Liver (tissue), 9 donors: Measurements from ENCODE around the gene LRRC32. TPM values are rescaled to one million over a fixed set of nuclear protein-coding genes. Genes with fewer than 3 reads are reported as not detected.

Experiments used
- DNase-seq: peaks from one replicate; pipeline ENCODE4 v3.0.0-alpha.2; 2017; ENCODE audit warnings: low spot score
- H3K27ac ChIP-seq, 2 donors: one replicate each; pipeline ENCODE4 v1.7.0; 2013; ENCODE audit warnings: inconsistent platforms in 2 of 2, low read length in 2 of 2, control low read depth in 1 of 2, low read depth in 1 of 2, mild to moderate bottlenecking in 1 of 2
- H3K27me3 ChIP-seq, 4 donors: one replicate each; pipeline versions ENCODE4 v1.6.1 to v1.7.0; 2013; ENCODE audit warnings: low read length in 3 of 4, inconsistent platforms in 1 of 4, mild to moderate bottlenecking in 1 of 4, moderate library complexity in 1 of 4; ENCODE audit not compliant: control insufficient read depth in 4 of 4, insufficient read depth in 4 of 4
- H3K36me3 ChIP-seq, 4 donors: one replicate each; pipeline versions ENCODE4 v1.6.1 to v1.7.0; 2013; ENCODE audit warnings: low read length in 3 of 4, mild to moderate bottlenecking in 3 of 4, low read depth in 1 of 4, moderate library complexity in 1 of 4; ENCODE audit not compliant: control insufficient read depth in 4 of 4, insufficient read depth in 3 of 4
- H3K4me1 ChIP-seq, 4 donors: one replicate each; pipeline versions ENCODE4 v1.6.1 to v1.7.0; 2013; ENCODE audit warnings: low read length in 3 of 4, mild to moderate bottlenecking in 3 of 4, moderate library complexity in 1 of 4; ENCODE audit not compliant: control insufficient read depth in 4 of 4, insufficient read depth in 4 of 4
- H3K4me3 ChIP-seq, 3 donors: one replicate each; pipeline versions ENCODE4 v1.6.1 to v1.7.0; 2013; ENCODE audit warnings: low read length in 3 of 3, control low read depth in 1 of 3, low read depth in 1 of 3, mild to moderate bottlenecking in 1 of 3
- H3K9ac ChIP-seq, 2 donors: one replicate each; pipeline ENCODE4 v1.7.0; 2013; ENCODE audit warnings: low read length in 2 of 2, mild to moderate bottlenecking in 2 of 2, moderate library complexity in 2 of 2, control low read depth in 1 of 2, low read depth in 1 of 2
- H3K9me3 ChIP-seq, 4 donors: one replicate each; pipeline versions ENCODE4 v1.6.1 to v1.7.0; 2013; ENCODE audit warnings: low read length in 3 of 4; ENCODE audit not compliant: control insufficient read depth in 4 of 4
- ATF3 ChIP-seq: IDR thresholded peaks from 2 replicates; pipeline ENCODE4 v1.6.1; 2016; ENCODE audit warnings: antibody characterized with exemption
- CTCF ChIP-seq: fragments of 150-350 bp; IDR thresholded peaks from 2 replicates; pipeline ENCODE4 v1.5.1; 2017; ENCODE audit warnings: improper control_type of control experiment, low read depth, low read length; ENCODE audit not compliant: missing input control
- EGR1 ChIP-seq, 2 donors: IDR thresholded peaks; 2 replicates each; pipeline ENCODE4 v1.6.1; 2016 to 2018; ENCODE audit warnings: antibody characterized with exemption in 2 of 2, low read depth in 2 of 2
- FOXA1 ChIP-seq: IDR thresholded peaks from 2 replicates; pipeline ENCODE4 v1.6.1; 2016; ENCODE audit warnings: antibody characterized with exemption
- FOXA2 ChIP-seq: IDR thresholded peaks from 2 replicates; pipeline ENCODE4 v1.6.1; 2016; ENCODE audit warnings: antibody characterized with exemption
- GABPA ChIP-seq, 2 donors: IDR thresholded peaks in 1 of 2; conservative IDR thresholded peaks in 1 of 2; 2 replicates each; pipeline ENCODE4 v1.6.1; 2016; ENCODE audit warnings: antibody characterized with exemption in 2 of 2, mild to moderate bottlenecking in 1 of 2, moderate library complexity in 1 of 2
- HNF4A ChIP-seq, 2 donors: conservative IDR thresholded peaks; 2 replicates each; pipeline ENCODE4 v1.6.1; 2016; ENCODE audit warnings: antibody characterized with exemption in 2 of 2, mild to moderate bottlenecking in 2 of 2
- HNF4G ChIP-seq: IDR thresholded peaks from 2 replicates; pipeline ENCODE4 v1.6.1; 2016; ENCODE audit warnings: antibody characterized with exemption
- JUND ChIP-seq, 2 donors: IDR thresholded peaks; 2 replicates each; pipeline ENCODE4 v1.6.1; 2016; ENCODE audit warnings: antibody characterized with exemption in 2 of 2
- MAX ChIP-seq: IDR thresholded peaks from 2 replicates; pipeline ENCODE4 v1.6.1; 2016; ENCODE audit warnings: antibody characterized with exemption
- NR2F2 ChIP-seq: IDR thresholded peaks from 2 replicates; pipeline ENCODE4 v1.6.1; 2016; ENCODE audit warnings: antibody characterized with exemption
- RAD21 ChIP-seq, 2 donors: IDR thresholded peaks; 2 replicates each; pipeline ENCODE4 v1.6.1; 2016; ENCODE audit warnings: antibody characterized with exemption in 2 of 2, mild to moderate bottlenecking in 2 of 2
- REST ChIP-seq: IDR thresholded peaks from 2 replicates; pipeline ENCODE4 v1.6.1; 2016; ENCODE audit warnings: antibody characterized with exemption, mild to moderate bottlenecking
- SP1 ChIP-seq: IDR thresholded peaks from 2 replicates; pipeline ENCODE4 v1.6.1; 2018; ENCODE audit warnings: antibody characterized with exemption, mild to moderate bottlenecking
- TAF1 ChIP-seq: conservative IDR thresholded peaks from 2 replicates; pipeline ENCODE4 v1.6.1; 2016; ENCODE audit warnings: antibody characterized with exemption, mild to moderate bottlenecking
- YY1 ChIP-seq: IDR thresholded peaks from 2 replicates; pipeline ENCODE4 v1.6.1; 2016; ENCODE audit warnings: antibody characterized with exemption, mild to moderate bottlenecking
- ZBTB33 ChIP-seq: IDR thresholded peaks from 2 replicates; pipeline ENCODE4 v1.6.1; 2016; ENCODE audit warnings: antibody characterized with exemption
- WGBS: extraction: QIAGEN DNeasy Blood & Tissue Kit; methylation state at CpG from one replicate; pipeline ENCODE4 v1.1.7; 2013; 5-methylcytosine and 5-hydroxymethylcytosine counted together
- polyA plus RNA-seq, 2 donors: library from polyadenylated mRNA; stranded (reverse) in 1 of 2; unstranded in 1 of 2; fragments of 200-250 nt in 1 of 2; fragments of >200 nt in 1 of 2; fragmentation: Nextera tagmentation in 1 of 2; extraction: Ambion mirVana in 1 of 2; gene quantifications; one replicate each; pipeline versions ENCODE4 v1.2.1 to v1.2.3, GENCODE V29; 2013 to 2015
- total RNA-seq, 2 donors: library from RNA; depleted of rRNA; stranded (reverse); fragments of >200 nt; gene quantifications; one replicate each; pipeline ENCODE4 v1.2.3, GENCODE V29; 2014
- donor health status: healthy.
- donor health status: healthy.
- donor health status: healthy.
- donor health status: healthy.
- donor health status: healthy.

Gene LRRC32
- total and polyA plus RNA-seq, 4 donors = 5.4 to 15.4 (median 9.3) TPM

- H3K9ac ChIP-seq = no peak overlapping the region
- H3K36me3 ChIP-seq = no peaks in the 10 kb centered on the region
- no peak for DNase-seq
- H3K27me3 ChIP-seq = peaks cover 0 to 4% (median 1%) of the 10 kb centered on the region in 4 donors
- peaks cover 0 to 4% (median 0%) of the 10 kb centered on the region in 4 donors for H3K4me1 ChIP-seq
- no peaks in the 10 kb centered on the region for H3K9me3 ChIP-seq
- no peak overlapping the region for H3K4me3 ChIP-seq
- WGBS = 87% methylated on average over 6 of the region's 6 CpGs
- no peak for TF ChIP-seq HNF4A (conservative IDR thresholded peaks at IDR 0.05)
- TF ChIP-seq NR2F2 = no peak
- no peak for TF ChIP-seq EGR1 (IDR thresholded peaks at IDR 0.05; ENCODE audit: low read depth in 2 of 2)
- no peak for TF ChIP-seq CTCF
- no peak for TF ChIP-seq TAF1
- no peak for TF ChIP-seq ZBTB33
- no peak for TF ChIP-seq MAX
- no peak for TF ChIP-seq FOXA1
- no peak for TF ChIP-seq HNF4G
- no peak for TF ChIP-seq RAD21 (IDR thresholded peaks at IDR 0.05)
- TF ChIP-seq GABPA (IDR thresholded peaks at IDR 0.05 in 1 of 2, conservative IDR thresholded peaks at IDR 0.05 in 1 of 2) = no peak
- no peak for TF ChIP-seq SP1
- no peak for TF ChIP-seq FOXA2
- H3K27ac ChIP-seq = peak overlapping the region; percentile 15 to 28
Measured at GRCh38 chr11:76665921-76666351, 4.6 kb downstream of the LRRC32 start.

- Histone ChIP-seq H3K27ac (peak overlapping the region in 1 of 2 donors; percentile 56), H3K4me1 (no peaks in the 10 kb centered on the region), H3K27me3 (peaks cover 0 to 4% (median 1%) of the 10 kb centered on the region in 4 donors), H3K9me3 (no peaks in the 10 kb centered on the region), H3K36me3 (no peaks in the 10 kb centered on the region), H3K9ac (no peak overlapping the region), H3K4me3 (no peak overlapping the region)
- no peak for TF ChIP-seq MAX
- no peak for TF ChIP-seq YY1
- no peak for TF ChIP-seq CTCF
- TF ChIP-seq RAD21 (IDR thresholded peaks at IDR 0.05) = no peak
- TF ChIP-seq NR2F2 = no peak
- TF ChIP-seq FOXA1 = no peak
- no peak for TF ChIP-seq FOXA2
- TF ChIP-seq ATF3 = no peak
- no peak for TF ChIP-seq REST
- no peak for TF ChIP-seq TAF1
- no peak for TF ChIP-seq ZBTB33
- TF ChIP-seq HNF4A (conservative IDR thresholded peaks at IDR 0.05) = no peak
- no peak for TF ChIP-seq HNF4G
- no peak for TF ChIP-seq JUND (IDR thresholded peaks at IDR 0.05)
- no peak for DNase-seq
- WGBS = 76% methylated on average over 2 of the region's 2 CpGs
Measured at GRCh38 chr11:76665172-76665571, 5.4 kb downstream of the LRRC32 start.
